K562 (cell line): ENCODE data around the gene MED15. TPM values are rescaled to one million over a fixed set of nuclear protein-coding genes. Genes with fewer than 3 reads are reported as not detected.

ENCODE experiments used
- CHCHD3 ChIP-seq: fragments of 250-450 bp; sonication (Bioruptor Pico); IDR thresholded peaks from 2 replicates; pipeline ENCODE4 v2.1.2; 2022; ENCODE audit warnings: mild to moderate bottlenecking
- EP400 ChIP-seq: fragments of 450-650 bp; IDR thresholded peaks from 2 replicates; pipeline ENCODE4 v1.6.1; 2017; ENCODE audit warnings: antibody characterized with exemption, mild to moderate bottlenecking, moderate library complexity
- ETV1 ChIP-seq: fragments of 450-650 bp; conservative IDR thresholded peaks from 2 replicates; pipeline ENCODE4 v1.6.1; 2016; ENCODE audit warnings: missing genetic modification characterization, control low read depth, low read depth, missing compliant biosample characterization
- GABPB2 ChIP-seq: fragments of 250-450 bp; sonication (Bioruptor Pico); conservative IDR thresholded peaks from 2 replicates; pipeline ENCODE4 v1.5.1; 2021; ENCODE audit warnings: mild to moderate bottlenecking
- GTF2F1 ChIP-seq: IDR thresholded peaks from 2 replicates; pipeline ENCODE4 v1.6.1; 2011; ENCODE audit warnings: low read depth, low read length, improper control_type of control experiment
- KLF1 ChIP-seq: fragments of 450-650 bp; IDR thresholded peaks from 2 replicates; pipeline ENCODE4 v1.6.1; 2016; ENCODE audit warnings: missing genetic modification characterization, missing compliant biosample characterization
- KLF13 ChIP-seq: fragments of 450-650 bp; IDR thresholded peaks from 2 replicates; pipeline ENCODE4 v1.6.1; 2016; ENCODE audit warnings: missing genetic modification characterization, low read depth, mild to moderate bottlenecking, missing compliant biosample characterization, moderate library complexity, borderline replicate concordance
- SRF ChIP-seq, 2 experiments: fragments of 250-450, 450-650 bp in 1 of 2; sonication (Bioruptor Pico) in 1 of 2; sonication (generic) in 1 of 2; formaldehyde crosslinking; IDR thresholded peaks; 2 replicates each; pipeline versions ENCODE4 v1.5.0 to v1.5.1; 2020 to 2022; ENCODE audit warnings: mild to moderate bottlenecking in 1 of 2, missing genetic modification reagents in 1 of 2
- ZNF57 ChIP-seq: fragments of 450-650 bp; formaldehyde crosslinking; IDR thresholded peaks from 2 replicates; pipeline ENCODE4 v1.4.0; 2020; ENCODE audit warnings: mild to moderate bottlenecking, moderate library complexity
- ZNF584 ChIP-seq: fragments of 200-800 bp; sonication (Bioruptor generic); IDR thresholded peaks from 2 replicates; pipeline ENCODE4 v1.6.1; 2016; ENCODE audit warnings: low read depth, mild to moderate bottlenecking, missing genetic modification characterization, missing compliant biosample characterization
- ZNF764 ChIP-seq: fragments of 250-450 bp; sonication (Bioruptor Pico); IDR thresholded peaks from 2 replicates; pipeline ENCODE4 v1.4.0; 2020; ENCODE audit warnings: low read depth, mild to moderate bottlenecking, moderate library complexity
- polyA plus RNA-seq, 8 experiments: library from polyadenylated mRNA; depleted of rRNA in 4 of 8; stranded (reverse) in 5 of 8; unstranded in 3 of 8; fragments of >200 nt; fragmentation: Nextera tagmentation in 2 of 8; fragmentation: Illumina TruSeq in 1 of 8; extraction: Ambion mirVana in 2 of 8; extraction: Trizol in 1 of 8; gene quantifications; 2 replicates each; pipeline versions ENCODE4 v1.2.1 to v1.2.3, GENCODE V29; 2011 to 2014; ENCODE audit warnings: inconsistent platforms in 1 of 8, missing spikeins in 1 of 8
- total RNA-seq, 7 experiments: library from RNA; depleted of rRNA in 6 of 7; stranded (reverse); fragments of >200 nt in 6 of 7; fragmentation: Illumina TruSeq in 2 of 7; extraction: Trizol in 2 of 7; gene quantifications; 2 replicates each; pipeline versions ENCODE4 v1.2.1 to v1.2.3, GENCODE V29; 2011 to 2021; ENCODE audit warnings: low replicate concordance in 1 of 7
- TF ChIP-seq, protein P1 (sequence below): sonication (generic); formaldehyde crosslinking; IDR thresholded peaks from 2 replicates; pipeline ENCODE4 v1.8.0; 2022; ENCODE audit warnings: missing genetic modification reagents, mild to moderate bottlenecking, borderline replicate concordance
- TF ChIP-seq, protein P2 (sequence below): fragments of 450-650 bp; IDR thresholded peaks from 2 replicates; pipeline ENCODE4 v1.6.1; 2014; ENCODE audit warnings: low read depth, mild to moderate bottlenecking, moderate library complexity, borderline replicate concordance
- TF ChIP-seq, protein P3 (sequence below): fragments of 250-450 bp; sonication (Bioruptor Pico); IDR thresholded peaks from 2 replicates; pipeline ENCODE4 v1.9.0; 2021; ENCODE audit warnings: mild to moderate bottlenecking
- TF ChIP-seq, protein P4 (sequence below), 3 experiments: fragments of 200-800 bp in 1 of 3; fragments of 250-450 bp in 1 of 3; fragments of 450-650 bp in 1 of 3; sonication (Bioruptor Pico) in 1 of 3; sonication (Bioruptor generic) in 1 of 3; formaldehyde crosslinking in 1 of 3; IDR thresholded peaks; 2 replicates each; pipeline versions ENCODE4 v1.6.1 to v1.8.0; 2016 to 2022; ENCODE audit warnings: mild to moderate bottlenecking in 2 of 3, missing genetic modification characterization in 2 of 3, missing compliant biosample characterization in 1 of 3, moderate library complexity in 1 of 3

The MED15 gene
- total and polyA plus RNA-seq, 9 of the 15 experiments (the other 6 are each of a cell fraction or from before 2014, with no cell fraction given) = 4.0 to 271 (median 60.1) TPM

DNA sequence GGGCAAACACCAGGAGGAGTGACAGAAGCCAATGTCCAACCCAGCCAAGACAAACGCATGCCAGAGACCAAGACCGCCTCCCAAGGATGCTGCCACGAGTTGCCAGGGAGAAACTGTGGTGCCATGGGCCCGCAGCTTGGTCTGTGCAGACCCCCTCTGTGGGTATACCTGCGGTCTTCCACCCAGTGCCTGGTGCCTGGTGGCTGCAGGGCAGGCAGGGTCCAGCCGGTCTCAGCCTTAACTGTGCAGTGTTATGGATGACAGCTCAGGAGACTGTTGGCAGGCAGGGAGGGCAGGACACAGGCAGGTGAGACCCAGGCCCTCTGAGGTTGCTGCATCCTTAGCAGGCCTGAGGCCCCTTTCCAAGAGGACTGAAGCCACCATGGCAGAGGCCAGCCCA is 97.9 kb downstream of the MED15 start (continued):
- TF ChIP-seq ZNF57 (CRISPR knock-in tag) = no peak
- no peak for TF ChIP-seq EP400
- no peak for TF ChIP-seq GTF2F1
- TF ChIP-seq GABPB2 (CRISPR knock-in tag) = peak; percentile 41; the same call in 1 of the 2 replicates
- no peak for TF ChIP-seq ZNF764 (CRISPR knock-in tag)
- no peak for TF ChIP-seq ETV1 (tag)
- TF ChIP-seq ZNF584 (CRISPR knock-in tag) = no peak
- TF ChIP-seq SRF (CRISPR knock-in tag; IDR thresholded peaks at IDR 0.05) = no peak
- TF ChIP-seq CHCHD3 (CRISPR knock-in tag) = no peak
- no peak for TF ChIP-seq KLF13 (tag)
- TF ChIP-seq, protein P1, sequence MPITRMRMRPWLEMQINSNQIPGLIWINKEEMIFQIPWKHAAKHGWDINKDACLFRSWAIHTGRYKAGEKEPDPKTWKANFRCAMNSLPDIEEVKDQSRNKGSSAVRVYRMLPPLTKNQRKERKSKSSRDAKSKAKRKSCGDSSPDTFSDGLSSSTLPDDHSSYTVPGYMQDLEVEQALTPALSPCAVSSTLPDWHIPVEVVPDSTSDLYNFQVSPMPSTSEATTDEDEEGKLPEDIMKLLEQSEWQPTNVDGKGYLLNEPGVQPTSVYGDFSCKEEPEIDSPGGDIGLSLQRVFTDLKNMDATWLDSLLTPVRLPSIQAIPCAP (CRISPR knock-in tag) = no peak
- TF ChIP-seq, protein P2, sequence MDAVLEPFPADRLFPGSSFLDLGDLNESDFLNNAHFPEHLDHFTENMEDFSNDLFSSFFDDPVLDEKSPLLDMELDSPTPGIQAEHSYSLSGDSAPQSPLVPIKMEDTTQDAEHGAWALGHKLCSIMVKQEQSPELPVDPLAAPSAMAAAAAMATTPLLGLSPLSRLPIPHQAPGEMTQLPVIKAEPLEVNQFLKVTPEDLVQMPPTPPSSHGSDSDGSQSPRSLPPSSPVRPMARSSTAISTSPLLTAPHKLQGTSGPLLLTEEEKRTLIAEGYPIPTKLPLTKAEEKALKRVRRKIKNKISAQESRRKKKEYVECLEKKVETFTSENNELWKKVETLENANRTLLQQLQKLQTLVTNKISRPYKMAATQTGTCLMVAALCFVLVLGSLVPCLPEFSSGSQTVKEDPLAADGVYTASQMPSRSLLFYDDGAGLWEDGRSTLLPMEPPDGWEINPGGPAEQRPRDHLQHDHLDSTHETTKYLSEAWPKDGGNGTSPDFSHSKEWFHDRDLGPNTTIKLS = no peak
- no peak for TF ChIP-seq KLF1 (tag)
- TF ChIP-seq, protein P3, sequence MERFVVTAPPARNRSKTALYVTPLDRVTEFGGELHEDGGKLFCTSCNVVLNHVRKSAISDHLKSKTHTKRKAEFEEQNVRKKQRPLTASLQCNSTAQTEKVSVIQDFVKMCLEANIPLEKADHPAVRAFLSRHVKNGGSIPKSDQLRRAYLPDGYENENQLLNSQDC (CRISPR knock-in tag) = no peak
- TF ChIP-seq, protein P4, sequence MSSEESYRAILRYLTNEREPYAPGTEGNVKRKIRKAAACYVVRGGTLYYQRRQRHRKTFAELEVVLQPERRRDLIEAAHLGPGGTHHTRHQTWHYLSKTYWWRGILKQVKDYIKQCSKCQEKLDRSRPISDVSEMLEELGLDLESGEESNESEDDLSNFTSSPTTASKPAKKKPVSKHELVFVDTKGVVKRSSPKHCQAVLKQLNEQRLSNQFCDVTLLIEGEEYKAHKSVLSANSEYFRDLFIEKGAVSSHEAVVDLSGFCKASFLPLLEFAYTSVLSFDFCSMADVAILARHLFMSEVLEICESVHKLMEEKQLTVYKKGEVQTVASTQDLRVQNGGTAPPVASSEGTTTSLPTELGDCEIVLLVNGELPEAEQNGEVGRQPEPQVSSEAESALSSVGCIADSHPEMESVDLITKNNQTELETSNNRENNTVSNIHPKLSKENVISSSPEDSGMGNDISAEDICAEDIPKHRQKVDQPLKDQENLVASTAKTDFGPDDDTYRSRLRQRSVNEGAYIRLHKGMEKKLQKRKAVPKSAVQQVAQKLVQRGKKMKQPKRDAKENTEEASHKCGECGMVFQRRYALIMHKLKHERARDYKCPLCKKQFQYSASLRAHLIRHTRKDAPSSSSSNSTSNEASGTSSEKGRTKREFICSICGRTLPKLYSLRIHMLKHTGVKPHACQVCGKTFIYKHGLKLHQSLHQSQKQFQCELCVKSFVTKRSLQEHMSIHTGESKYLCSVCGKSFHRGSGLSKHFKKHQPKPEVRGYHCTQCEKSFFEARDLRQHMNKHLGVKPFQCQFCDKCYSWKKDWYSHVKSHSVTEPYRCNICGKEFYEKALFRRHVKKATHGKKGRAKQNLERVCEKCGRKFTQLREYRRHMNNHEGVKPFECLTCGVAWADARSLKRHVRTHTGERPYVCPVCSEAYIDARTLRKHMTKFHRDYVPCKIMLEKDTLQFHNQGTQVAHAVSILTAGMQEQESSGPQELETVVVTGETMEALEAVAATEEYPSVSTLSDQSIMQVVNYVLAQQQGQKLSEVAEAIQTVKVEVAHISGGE (CRISPR knock-in tag; IDR thresholded peaks at IDR 0.05) = peak in 1 of 3 experiments; percentile 27; a peak in 1 of 6 replicates
